Gastroesophageal sphincter (tissue), 3 donors: ENCODE measurements around the gene DRC1.

Experiments used
- CTCF ChIP-seq, 4 experiments: fragments of 200-600 bp in 2 of 4; fragments of 450-650 bp in 2 of 4; sonication (generic) in 1 of 4; IDR thresholded peaks; one replicate each; pipeline ENCODE4 v1.5.1; 2017 to 2019; ENCODE audit warnings: antibody characterized with exemption in 4 of 4, mild to moderate bottlenecking in 2 of 4, moderate library complexity in 2 of 4
- POLR2A ChIP-seq, 2 donors: fragments of 450-650 bp; IDR thresholded peaks; one replicate each; pipeline ENCODE4 v1.6.1; 2017; ENCODE audit warnings: antibody characterized with exemption in 2 of 2, mild to moderate bottlenecking in 2 of 2, moderate library complexity in 1 of 2

DNA sequence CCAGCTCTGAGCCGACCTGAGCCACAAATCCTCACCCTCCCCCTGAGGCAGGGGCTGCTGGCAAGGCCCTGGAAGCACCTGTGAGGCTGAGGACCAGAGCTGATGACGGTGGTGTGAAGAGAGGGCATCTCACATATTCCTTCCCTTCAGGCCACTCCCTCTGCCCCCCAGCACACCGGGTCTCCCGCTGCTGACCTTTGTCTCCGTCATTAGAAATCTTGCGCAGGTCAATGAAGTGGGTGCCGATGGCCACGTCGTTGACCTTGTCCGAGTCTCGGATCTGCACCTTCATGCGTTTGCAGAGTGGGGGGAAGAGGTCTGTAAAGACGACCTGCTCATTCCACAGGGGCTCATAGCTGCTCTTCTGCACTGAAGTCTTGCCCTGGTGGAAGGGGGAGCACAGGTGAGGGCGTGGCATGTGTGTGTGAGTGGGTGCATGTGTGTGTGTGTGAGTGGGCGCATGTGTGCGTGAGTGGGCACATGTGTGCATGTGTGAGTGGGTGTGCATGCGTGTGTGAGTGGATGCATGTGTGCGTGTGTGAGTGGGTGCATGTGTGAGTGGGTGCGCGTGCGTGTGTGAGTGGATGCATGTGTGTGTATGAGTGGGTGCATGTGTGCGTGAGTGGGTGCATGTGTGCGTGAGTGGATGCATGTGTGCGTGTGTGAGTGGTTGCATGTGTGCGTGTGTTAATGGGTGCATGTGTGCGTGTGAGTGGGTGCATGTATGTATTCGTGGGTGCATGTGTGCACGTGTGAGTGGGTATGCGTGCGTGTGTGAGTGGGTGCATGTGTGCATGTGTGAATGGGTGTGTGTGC, 80.7 kb downstream of the DRC1 start:
- no peak for TF ChIP-seq CTCF (IDR thresholded peaks at IDR 0.05)
- no peak for TF ChIP-seq POLR2A (IDR thresholded peaks at IDR 0.05)
